Panc1 (cell line): Measurements from ENCODE around the gene OPHN1. TPM values are rescaled to one million over a fixed set of nuclear protein-coding genes. Genes with fewer than 3 reads are reported as not detected.

ENCODE experiments used
- ATAC-seq: fragments of 200-7000 bp; cut with Tn5 transposase; 2 replicates; pipeline ENCODE4 v1.9.1; 2020; ENCODE audit warnings: mild to moderate bottlenecking, moderate library complexity
- BruUV-seq: library from RNA; stranded (reverse); fragments of 400-500 nt; replicated peaks from 2 replicates; lab custom pipeline; 2021; lab: Mats Ljungman, UMichigan
- CTCF ChIA-PET: fragments of 300-600 bp; sonication (Branson Sonifier 250); formaldehyde crosslinking; loops from one replicate; lab custom pipeline; 2022; ENCODE audit warnings: antibody characterized with exemption; lab: Charles Lee
- POLR2A ChIA-PET: fragments of 300-600 bp; sonication (Branson Sonifier 250); formaldehyde crosslinking; loops from one replicate; lab custom pipeline; 2022; ENCODE audit warnings: antibody characterized with exemption; lab: Charles Lee
- DNase-seq: peaks from one replicate; pipeline ENCODE4 v3.0.0-alpha.2; 2010; ENCODE audit warnings: low read depth, low spot score
- H3K27ac ChIP-seq: 2 replicates; pipeline ENCODE4 v1.5.1; 2011; ENCODE audit warnings: mild to moderate bottlenecking, low read length, inconsistent platforms
- H3K27me3 ChIP-seq: fragments of 200-500 bp; sonication (Bioruptor generic); 2 replicates; pipeline ENCODE4 v1.6.0; 2014; ENCODE audit warnings: low read length, inconsistent platforms; ENCODE audit not compliant: control insufficient read depth, insufficient read depth
- H3K36me3 ChIP-seq: fragments of 200-500 bp; sonication (Bioruptor generic); 2 replicates; pipeline ENCODE4 v1.5.1; 2014; ENCODE audit warnings: inconsistent platforms, mild to moderate bottlenecking, low read length, moderate library complexity; ENCODE audit not compliant: control insufficient read depth, insufficient read depth
- H3K4me1 ChIP-seq: 2 replicates; pipeline ENCODE4 v1.5.1; 2011; ENCODE audit warnings: inconsistent platforms, mild to moderate bottlenecking, low read length, moderate library complexity; ENCODE audit not compliant: control insufficient read depth, insufficient read depth
- H3K4me3 ChIP-seq, 2 experiments: 2 replicates each; pipeline ENCODE4 v1.5.1; 2011 to 2012; ENCODE audit warnings: low read depth in 2 of 2, low read length in 2 of 2, mild to moderate bottlenecking in 2 of 2, inconsistent platforms in 1 of 2, moderate library complexity in 1 of 2
- H3K9me3 ChIP-seq: fragments of 200-500 bp; sonication (Bioruptor generic); 2 replicates; pipeline ENCODE4 v1.5.1; 2014; ENCODE audit warnings: low read depth, mild to moderate bottlenecking, inconsistent platforms, low read length, moderate library complexity; ENCODE audit not compliant: control insufficient read depth, insufficient read depth
- CTCF ChIP-seq: fragments of 450-650 bp; IDR thresholded peaks from 2 replicates; pipeline ENCODE4 v1.5.1; 2017; ENCODE audit warnings: mild to moderate bottlenecking
- POLR2AphosphoS5 ChIP-seq: IDR thresholded peaks from 2 replicates; pipeline ENCODE4 v1.6.1; 2012; ENCODE audit warnings: mild to moderate bottlenecking, low read depth, low read length, moderate library complexity
- SIN3A ChIP-seq: IDR thresholded peaks from 2 replicates; pipeline ENCODE4 v1.6.1; 2012; ENCODE audit warnings: low read depth, mild to moderate bottlenecking, low read length, moderate library complexity, borderline replicate concordance; ENCODE audit not compliant: insufficient read depth
- TCF7L2 ChIP-seq: IDR thresholded peaks from 2 replicates; pipeline ENCODE4 v1.6.1; 2011; ENCODE audit warnings: mild to moderate bottlenecking, low read depth, low read length, inconsistent platforms
- in situ Hi-C: cut with HindIII; loops from 2 replicates; pipeline ENCODE4 v1.10.0; 2016; ENCODE audit warnings: low sequenced_read_pairs, low pct_unique_long_range_greater_than_20kb
- intact Hi-C: fragments of 100-400 bp; cut with micrococcal nuclease; formaldehyde crosslinking; loops from one replicate; pipeline ENCODE4 v1.10.0; 2022; ENCODE audit not compliant: unreplicated experiment
- total RNA-seq: library from RNA; stranded (reverse); gene quantifications from one replicate; pipeline ENCODE4 v1.2.1, GENCODE V29; 2021; ENCODE audit not compliant: unreplicated experiment
- TF ChIP-seq, protein P1 (sequence below), 2 experiments: IDR thresholded peaks; 2 replicates each; pipeline ENCODE4 v1.6.1; 2011 to 2012; ENCODE audit warnings: low read depth in 2 of 2, control low read depth in 1 of 2, low read length in 1 of 2, mild to moderate bottlenecking in 1 of 2, moderate library complexity in 1 of 2; ENCODE audit not compliant: insufficient read depth in 1 of 2

The OPHN1 gene
- total RNA-seq, 1 experiment from 2014 or later: 8.8 TPM

DNA sequence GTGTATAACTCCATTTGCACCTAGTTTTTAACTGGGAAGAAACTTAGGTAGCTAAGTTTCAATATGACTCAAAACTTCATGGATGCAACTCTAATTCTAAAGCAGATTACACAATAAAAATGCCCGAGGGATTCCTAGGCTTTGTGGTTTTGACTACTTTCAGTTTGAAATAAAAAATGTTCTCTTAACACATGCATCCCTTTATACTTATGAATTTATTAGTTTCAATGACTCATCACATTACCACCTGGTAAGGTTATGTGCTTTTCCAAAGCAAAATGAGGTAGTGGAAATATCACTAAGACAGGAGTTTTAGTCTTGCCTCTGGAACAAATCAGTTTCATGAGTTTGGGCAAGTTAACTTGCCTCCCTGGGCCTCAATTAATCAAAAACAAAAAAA, 125.5 kb downstream of the OPHN1 start:
- no peaks in the 10 kb centered on the region for H3K36me3 ChIP-seq
- H3K27ac ChIP-seq: peak overlapping the region; percentile 23; the same call in 1 of the 2 replicates
- H3K4me1 ChIP-seq: no peaks in the 10 kb centered on the region
- no peaks in the 10 kb centered on the region for H3K27me3 ChIP-seq
- in situ Hi-C loops (no loop called here), intact Hi-C loops (no loop called here)
- no TSS peak for BruUV-seq
- no peaks in the 10 kb centered on the region for H3K9me3 ChIP-seq
- ChIA-PET CTCF (interaction anchor here (0.7 kb wide), 1 partner anchor 352 kb away, joined by 7 read pairs; no protein-coding TSS in a partner anchor), POLR2A (no interaction called here)
- ATAC-seq (no peak), DNase-seq (no peak)
- TF ChIP-seq TCF7L2 (no peak), POLR2AphosphoS5 (no peak)
- no peak overlapping the region for H3K4me3 ChIP-seq

GRCh38 chrX:68304602-68305001, 128.7 kb downstream of the OPHN1 start:
- Histone ChIP-seq H3K36me3 (no peaks in the 10 kb centered on the region), H3K4me1 (no peaks in the 10 kb centered on the region), H3K27ac (no peak overlapping the region), H3K4me3 (no peak overlapping the region), H3K9me3 (no peaks in the 10 kb centered on the region), H3K27me3 (no peaks in the 10 kb centered on the region)
- TF ChIP-seq CTCF (no peak), POLR2AphosphoS5 (no peak), SIN3A (no peak), TCF7L2 (no peak)
- TF ChIP-seq, protein P1, sequence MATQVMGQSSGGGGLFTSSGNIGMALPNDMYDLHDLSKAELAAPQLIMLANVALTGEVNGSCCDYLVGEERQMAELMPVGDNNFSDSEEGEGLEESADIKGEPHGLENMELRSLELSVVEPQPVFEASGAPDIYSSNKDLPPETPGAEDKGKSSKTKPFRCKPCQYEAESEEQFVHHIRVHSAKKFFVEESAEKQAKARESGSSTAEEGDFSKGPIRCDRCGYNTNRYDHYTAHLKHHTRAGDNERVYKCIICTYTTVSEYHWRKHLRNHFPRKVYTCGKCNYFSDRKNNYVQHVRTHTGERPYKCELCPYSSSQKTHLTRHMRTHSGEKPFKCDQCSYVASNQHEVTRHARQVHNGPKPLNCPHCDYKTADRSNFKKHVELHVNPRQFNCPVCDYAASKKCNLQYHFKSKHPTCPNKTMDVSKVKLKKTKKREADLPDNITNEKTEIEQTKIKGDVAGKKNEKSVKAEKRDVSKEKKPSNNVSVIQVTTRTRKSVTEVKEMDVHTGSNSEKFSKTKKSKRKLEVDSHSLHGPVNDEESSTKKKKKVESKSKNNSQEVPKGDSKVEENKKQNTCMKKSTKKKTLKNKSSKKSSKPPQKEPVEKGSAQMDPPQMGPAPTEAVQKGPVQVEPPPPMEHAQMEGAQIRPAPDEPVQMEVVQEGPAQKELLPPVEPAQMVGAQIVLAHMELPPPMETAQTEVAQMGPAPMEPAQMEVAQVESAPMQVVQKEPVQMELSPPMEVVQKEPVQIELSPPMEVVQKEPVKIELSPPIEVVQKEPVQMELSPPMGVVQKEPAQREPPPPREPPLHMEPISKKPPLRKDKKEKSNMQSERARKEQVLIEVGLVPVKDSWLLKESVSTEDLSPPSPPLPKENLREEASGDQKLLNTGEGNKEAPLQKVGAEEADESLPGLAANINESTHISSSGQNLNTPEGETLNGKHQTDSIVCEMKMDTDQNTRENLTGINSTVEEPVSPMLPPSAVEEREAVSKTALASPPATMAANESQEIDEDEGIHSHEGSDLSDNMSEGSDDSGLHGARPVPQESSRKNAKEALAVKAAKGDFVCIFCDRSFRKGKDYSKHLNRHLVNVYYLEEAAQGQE (IDR thresholded peaks at IDR 0.05; ENCODE audit: insufficient read depth in 1 of 2, low read depth in 2 of 2, low read length in 1 of 2): no peak
- in situ Hi-C loops (no loop called here), intact Hi-C loops (no loop called here)
- ATAC-seq (no peak), DNase-seq (no peak)
- no TSS peak for BruUV-seq
- POLR2A ChIA-PET: no interaction called here
- CTCF ChIA-PET: no interaction called here

GRCh38 chrX:68299898-68300297, 133.4 kb downstream of the OPHN1 start:
- Histone ChIP-seq H3K27ac (no peak overlapping the region), H3K4me1 (no peaks in the 10 kb centered on the region), H3K9me3 (no peaks in the 10 kb centered on the region), H3K36me3 (no peaks in the 10 kb centered on the region), H3K27me3 (no peaks in the 10 kb centered on the region), H3K4me3 (no peak overlapping the region)
- BruUV-seq: no TSS peak
- intact Hi-C loops: no loop called here
- TF ChIP-seq CTCF (no peak), POLR2AphosphoS5 (no peak), SIN3A (no peak), TCF7L2 (no peak)
- TF ChIP-seq, protein P1 (IDR thresholded peaks at IDR 0.05; ENCODE audit: insufficient read depth in 1 of 2, low read depth in 2 of 2, low read length in 1 of 2): no peak
- ATAC-seq (no peak), DNase-seq (no peak)
- CTCF ChIA-PET: no interaction called here
- in situ Hi-C loops: no loop called here
- POLR2A ChIA-PET: no interaction called here
